ENCODE measurements around the gene NUDT14.

Gene NUDT14

GRCh38 chr14:105195522-105196264 lies 14.6 kb upstream of the NUDT14 start:
- TF ChIP-seq ZFP30 (CRISPR knock-in tag; IDR thresholded peaks at IDR 0.05) (no peak), PATZ1 (CRISPR knock-in tag; IDR thresholded peaks at IDR 0.05; ENCODE audit: borderline replicate concordance) (no peak)
- no peak for ATAC-seq

GRCh38 chr14:105195051-105195450 lies 13.9 kb upstream of the NUDT14 start:
- TF ChIP-seq PPARA (CRISPR knock-in tag; IDR thresholded peaks at IDR 0.05; ENCODE audit: borderline replicate concordance), result no peak
- no peak for TF ChIP-seq RARB (CRISPR knock-in tag; IDR thresholded peaks at IDR 0.05)
- no peak for TF ChIP-seq CSRNP3 (CRISPR knock-in tag; IDR thresholded peaks at IDR 0.05)
- no peak for TF ChIP-seq ZC3H10 (CRISPR knock-in tag; IDR thresholded peaks at IDR 0.05)
- TF ChIP-seq ZFP30 (CRISPR knock-in tag; IDR thresholded peaks at IDR 0.05), result no peak
- no peak for TF ChIP-seq OSR1 (CRISPR knock-in tag; IDR thresholded peaks at IDR 0.05)
- TF ChIP-seq ZNF70 (CRISPR knock-in tag; IDR thresholded peaks at IDR 0.05), result no peak
- no peak for TF ChIP-seq CSDC2 (CRISPR knock-in tag; IDR thresholded peaks at IDR 0.05)
- no peak for TF ChIP-seq ARNTL (CRISPR knock-in tag; IDR thresholded peaks at IDR 0.05; ENCODE audit: borderline replicate concordance, low read depth)
- ATAC-seq, result no peak

GRCh38 chr14:105193916-105194782 lies 13.0 kb upstream of the NUDT14 start:
- ATAC-seq, result peak; percentile 60
- TF ChIP-seq OSR1 (CRISPR knock-in tag; IDR thresholded peaks at IDR 0.05), result no peak
- no peak; the same call in 1 of the 2 replicates for TF ChIP-seq TCF4 (CRISPR knock-in tag; IDR thresholded peaks at IDR 0.05; ENCODE audit: borderline replicate concordance)
- no peak for TF ChIP-seq PATZ1 (CRISPR knock-in tag; IDR thresholded peaks at IDR 0.05; ENCODE audit: borderline replicate concordance)
- TF ChIP-seq ZNF70 (CRISPR knock-in tag; IDR thresholded peaks at IDR 0.05), result no peak
- TF ChIP-seq RARB (CRISPR knock-in tag; IDR thresholded peaks at IDR 0.05), result no peak
- TF ChIP-seq ZFP30 (CRISPR knock-in tag; IDR thresholded peaks at IDR 0.05), result no peak
- TF ChIP-seq ZFP3 (CRISPR knock-in tag; IDR thresholded peaks at IDR 0.05), result no peak
- no peak for TF ChIP-seq CREB5 (CRISPR knock-in tag; IDR thresholded peaks at IDR 0.05; ENCODE audit: low read depth)
- no peak for TF ChIP-seq SNAI2 (CRISPR knock-in tag; IDR thresholded peaks at IDR 0.05)
- TF ChIP-seq ZC3H10 (CRISPR knock-in tag; IDR thresholded peaks at IDR 0.05), result no peak
- TF ChIP-seq ZNF565 (CRISPR knock-in tag; conservative IDR thresholded peaks at IDR 0.05; ENCODE audit: low read depth), result no peak
- TF ChIP-seq ZNF8 (CRISPR knock-in tag; IDR thresholded peaks at IDR 0.05), result no peak
- no peak for TF ChIP-seq ARNTL (CRISPR knock-in tag; IDR thresholded peaks at IDR 0.05; ENCODE audit: borderline replicate concordance, low read depth)
- TF ChIP-seq PPARA (CRISPR knock-in tag; IDR thresholded peaks at IDR 0.05; ENCODE audit: borderline replicate concordance), result no peak
- no peak for TF ChIP-seq TSHZ2 (CRISPR knock-in tag; IDR thresholded peaks at IDR 0.05)
- TF ChIP-seq ESRRG (CRISPR knock-in tag; IDR thresholded peaks at IDR 0.05), result no peak
